Epidermal melanocyte (primary cell): ENCODE measurements around the gene DDI2.
A peak's percentile ranks its signal among the peaks of the same experiment; 100 is the strongest.

ENCODE experiments used
- DNase-seq: peaks from one replicate; pipeline ENCODE4 v3.0.0; 2011; ENCODE audit warnings: low spot score; ENCODE audit not compliant: insufficient read length

DDI2 gene

GRCh38 chr1:15702722-15703550 is 85.7 kb downstream of the DDI2 start:
- DNase-seq = no peak

GRCh38 chr1:15703562-15703961 is 86.3 kb downstream of the DDI2 start:
- DNase-seq = peak; percentile 87

- no peak for DNase-seq
Measured at GRCh38 chr1:15704526-15705183, 87.4 kb downstream of the DDI2 start.

- DNase-seq = no peak
Measured at GRCh38 chr1:15705184-15705566, 87.9 kb downstream of the DDI2 start.

GRCh38 chr1:15706751-15707150 is 89.5 kb downstream of the DDI2 start:
- DNase-seq = no peak

GRCh38 chr1:15707239-15707925 is 90.1 kb downstream of the DDI2 start:
- DNase-seq = no peak

GRCh38 chr1:15708486-15709137 is 91.4 kb downstream of the DDI2 start:
- no peak for DNase-seq

GRCh38 chr1:15709226-15709625 is 92.0 kb downstream of the DDI2 start:
- DNase-seq = no peak

GRCh38 chr1:15712168-15712567 is 94.9 kb downstream of the DDI2 start:
- no peak for DNase-seq

GRCh38 chr1:15714406-15715136 is 97.3 kb downstream of the DDI2 start:
- peak; percentile 82 for DNase-seq

GRCh38 chr1:15717418-15718125 is 100.3 kb downstream of the DDI2 start:
- no peak for DNase-seq

GRCh38 chr1:15718199-15718601 is 100.9 kb downstream of the DDI2 start:
- no peak for DNase-seq
